Measurements from ENCODE around the gene NRP2.
A peak's percentile ranks its signal among the peaks of the same experiment; 100 is the strongest.

The NRP2 gene

GRCh38 chr2:205640716-205641115 is 41.6 kb upstream of the NRP2 start:
- TF ChIP-seq, protein P1, sequence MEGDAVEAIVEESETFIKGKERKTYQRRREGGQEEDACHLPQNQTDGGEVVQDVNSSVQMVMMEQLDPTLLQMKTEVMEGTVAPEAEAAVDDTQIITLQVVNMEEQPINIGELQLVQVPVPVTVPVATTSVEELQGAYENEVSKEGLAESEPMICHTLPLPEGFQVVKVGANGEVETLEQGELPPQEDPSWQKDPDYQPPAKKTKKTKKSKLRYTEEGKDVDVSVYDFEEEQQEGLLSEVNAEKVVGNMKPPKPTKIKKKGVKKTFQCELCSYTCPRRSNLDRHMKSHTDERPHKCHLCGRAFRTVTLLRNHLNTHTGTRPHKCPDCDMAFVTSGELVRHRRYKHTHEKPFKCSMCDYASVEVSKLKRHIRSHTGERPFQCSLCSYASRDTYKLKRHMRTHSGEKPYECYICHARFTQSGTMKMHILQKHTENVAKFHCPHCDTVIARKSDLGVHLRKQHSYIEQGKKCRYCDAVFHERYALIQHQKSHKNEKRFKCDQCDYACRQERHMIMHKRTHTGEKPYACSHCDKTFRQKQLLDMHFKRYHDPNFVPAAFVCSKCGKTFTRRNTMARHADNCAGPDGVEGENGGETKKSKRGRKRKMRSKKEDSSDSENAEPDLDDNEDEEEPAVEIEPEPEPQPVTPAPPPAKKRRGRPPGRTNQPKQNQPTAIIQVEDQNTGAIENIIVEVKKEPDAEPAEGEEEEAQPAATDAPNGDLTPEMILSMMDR (IDR thresholded peaks at IDR 0.05; ENCODE audit: extremely low read depth, insufficient read depth, missing control alignments) = no peak
- DNase-seq (ENCODE audit: low spot score) = no peak
- in situ Hi-C loops (cut with MboI; ENCODE audit: low pct_unique_long_range_greater_than_20kb, low sequenced_read_pairs, unreplicated experiment) = no loop called here

DNA sequence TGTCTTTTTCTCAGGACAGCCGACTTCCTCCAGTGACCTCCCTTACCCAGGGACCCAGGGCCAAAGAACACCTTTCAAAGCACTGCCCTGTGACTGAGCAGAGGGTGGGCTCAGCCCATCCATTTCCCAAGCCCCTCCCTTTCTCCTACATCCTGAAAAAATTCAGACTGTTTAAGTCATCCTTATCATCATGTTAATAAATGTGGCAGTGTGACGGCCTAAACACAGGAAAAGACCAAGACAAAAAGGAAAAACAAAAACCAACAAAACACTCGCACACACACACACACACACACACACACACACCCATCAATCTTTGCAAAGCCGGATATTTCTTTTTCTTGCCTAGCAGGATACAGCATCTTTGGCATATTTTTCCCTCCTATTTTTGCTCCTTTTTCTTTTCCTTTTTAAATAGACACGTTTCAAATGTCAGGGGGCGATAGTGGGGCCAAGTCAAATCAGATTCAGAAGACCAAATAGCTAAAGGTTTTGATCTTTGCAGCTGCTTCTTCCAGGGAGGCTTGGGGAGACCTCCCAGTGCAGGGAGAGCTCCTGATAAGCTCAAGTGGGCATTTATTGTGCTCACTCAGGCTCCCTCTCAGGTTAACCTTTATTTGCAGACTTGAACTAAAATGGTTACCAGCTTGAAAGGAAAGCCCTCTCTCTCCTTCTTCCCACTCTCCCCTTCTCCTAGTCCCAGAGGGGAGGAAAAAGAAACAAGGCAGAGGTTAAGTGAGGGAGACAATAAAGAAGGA is 39.5 kb upstream of the NRP2 start:
- in situ Hi-C loops (cut with MboI; ENCODE audit: low pct_unique_long_range_greater_than_20kb, low sequenced_read_pairs, unreplicated experiment) = no loop called here
- TF ChIP-seq, protein P1 (IDR thresholded peaks at IDR 0.05; ENCODE audit: extremely low read depth, insufficient read depth, missing control alignments) = no peak
- no peak for DNase-seq (ENCODE audit: low spot score)

- DNase-seq (ENCODE audit: low spot score) = no peak
- TF ChIP-seq, protein P1 (IDR thresholded peaks at IDR 0.05; ENCODE audit: extremely low read depth, insufficient read depth, missing control alignments) = no peak
- in situ Hi-C loops (cut with MboI; ENCODE audit: low pct_unique_long_range_greater_than_20kb, low sequenced_read_pairs, unreplicated experiment) = no loop called here
Observed at GRCh38 chr2:205643391-205643885, 38.9 kb upstream of the NRP2 start.

GRCh38 chr2:205644018-205644417 is 38.3 kb upstream of the NRP2 start:
- in situ Hi-C loops (cut with MboI; ENCODE audit: low pct_unique_long_range_greater_than_20kb, low sequenced_read_pairs, unreplicated experiment) = no loop called here
- no peak for DNase-seq (ENCODE audit: low spot score)
- TF ChIP-seq, protein P1 (IDR thresholded peaks at IDR 0.05; ENCODE audit: extremely low read depth, insufficient read depth, missing control alignments) = no peak

DNA sequence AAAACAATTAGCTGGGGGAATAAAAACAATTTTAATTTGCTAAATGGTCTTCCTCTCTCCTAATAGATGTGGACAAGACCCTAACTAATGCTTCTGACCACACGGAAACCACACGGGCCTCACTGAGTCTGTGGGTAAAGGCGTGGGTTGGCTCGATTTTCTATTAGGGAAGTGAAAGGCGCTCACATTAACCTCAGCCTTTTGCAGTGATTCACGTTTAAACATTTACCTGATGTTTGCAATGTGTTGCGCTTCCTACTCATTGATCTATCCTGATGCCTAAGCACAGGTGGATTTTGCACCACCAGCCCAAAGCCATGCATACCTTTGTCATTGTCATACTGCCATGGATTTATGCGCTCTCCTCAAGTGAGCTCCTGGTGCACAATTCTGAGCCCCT is 35.6 kb upstream of the NRP2 start:
- DNase-seq (ENCODE audit: low spot score) = peak; percentile 19
- in situ Hi-C loops (cut with MboI; ENCODE audit: low pct_unique_long_range_greater_than_20kb, low sequenced_read_pairs, unreplicated experiment) = no loop called here
- TF ChIP-seq, protein P1 (IDR thresholded peaks at IDR 0.05; ENCODE audit: extremely low read depth, insufficient read depth, missing control alignments) = no peak

DNA sequence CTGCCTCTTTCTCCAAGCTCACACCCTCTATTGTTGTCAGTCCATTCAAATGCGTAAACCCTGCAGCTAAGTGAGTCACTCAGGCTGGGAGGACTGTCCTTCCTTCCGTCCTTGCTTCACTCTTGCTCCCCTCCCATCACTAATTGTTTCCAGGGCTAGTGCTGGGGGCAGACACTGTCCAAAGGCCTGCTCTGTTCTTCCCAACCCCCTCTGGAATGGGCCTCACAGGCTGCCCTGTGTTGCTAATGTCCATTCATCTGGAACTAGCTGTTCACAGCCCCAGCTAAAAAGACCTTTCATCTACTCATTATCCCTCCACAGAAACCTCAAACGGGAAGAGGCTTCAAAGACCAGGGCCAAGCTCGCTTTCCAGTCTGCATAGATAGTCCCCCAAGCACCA is 31.9 kb upstream of the NRP2 start:
- no peak for DNase-seq (ENCODE audit: low spot score)
- in situ Hi-C loops (cut with MboI; ENCODE audit: low pct_unique_long_range_greater_than_20kb, low sequenced_read_pairs, unreplicated experiment) = no loop called here

More for the DNA sequence above, 31.9 kb upstream of the NRP2 start:
- TF ChIP-seq, protein P1 (IDR thresholded peaks at IDR 0.05; ENCODE audit: extremely low read depth, insufficient read depth, missing control alignments) = no peak

Data from GM13977 (cell line).